Measurements from ENCODE around the gene CFAP298.
A peak's percentile ranks its signal among the peaks of the same experiment; 100 is the strongest.

The CFAP298 gene

DNA sequence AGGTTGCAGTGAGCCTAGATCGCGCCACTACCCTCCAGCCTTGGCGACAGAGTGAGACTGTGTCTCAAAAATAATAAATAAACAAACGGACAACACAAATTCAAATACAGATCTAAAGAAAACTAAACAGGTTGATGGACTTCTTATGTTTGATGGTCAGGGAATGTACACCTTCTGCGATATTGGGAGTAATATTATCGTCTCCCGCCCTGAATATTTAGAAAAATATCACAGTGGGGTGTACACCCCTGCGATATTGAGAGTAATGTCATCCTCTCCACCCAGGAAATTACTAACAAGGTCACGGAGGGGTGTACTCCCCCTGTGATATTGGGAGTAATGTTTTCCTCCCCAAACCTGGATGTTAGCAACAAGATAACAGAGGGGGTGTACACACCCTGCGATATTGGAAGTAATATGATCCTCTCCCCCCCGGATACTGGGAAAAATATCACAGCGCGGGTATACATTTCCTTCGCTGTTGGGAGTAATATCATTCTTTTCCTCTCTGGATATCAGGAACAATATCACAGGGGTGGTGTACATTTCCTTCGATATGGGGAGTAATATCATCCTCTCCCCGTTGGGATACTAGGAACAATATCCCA lies 1.4 kb upstream of the CFAP298 start:
- ChIA-PET CTCF (interaction anchor here (1.0 to 5.5 kb wide), 2 partner anchors 14 to 218 kb away, joined by 4 to 45 read pairs; no protein-coding TSS in a partner anchor), POLR2A (interaction anchor here (1.7 to 2.0 kb wide), 4 partner anchors 12 to 221 kb away, joined by 10 to 23 read pairs (median 14); partner anchors contain the start of genes PAXBP1, SYNJ1 and URB1)

DNA sequence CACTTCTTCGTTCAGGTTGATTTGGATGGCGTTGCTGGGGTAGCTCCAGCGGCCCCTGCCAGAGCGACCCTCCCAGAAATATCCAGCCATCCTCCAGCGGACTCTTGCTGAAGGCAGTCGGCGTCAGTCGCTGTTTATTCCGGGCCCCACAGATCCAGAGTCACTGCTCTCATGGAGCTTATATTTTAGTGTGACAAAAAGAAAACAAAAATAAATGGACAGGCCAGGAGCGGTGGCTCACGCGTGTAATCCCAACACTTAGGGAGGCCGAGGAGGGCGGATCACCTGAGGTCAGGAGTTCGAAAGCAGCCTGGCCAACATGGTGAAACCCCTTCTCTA lies 791 bp upstream of the CFAP298 start:
- Histone ChIP-seq H3K36me3 (ENCODE audit: control insufficient read depth in 2 of 2, insufficient read depth in 1 of 2, low read length in 2 of 2) (peaks cover 14 to 22% of the 10 kb centered on the region in 2 experiments), H3K4me3 (ENCODE audit: low read depth, low read length) (peak overlapping the region; percentile 84), H3K27ac (ENCODE audit: extremely low read depth, low read depth, low read length) (peak overlapping the region; percentile 69), H3K4me1 (ENCODE audit: control insufficient read depth, insufficient read depth, low read length) (no peaks in the 10 kb centered on the region), H3K9me3 (ENCODE audit: control insufficient read depth, insufficient read depth, low read depth, low read length) (no peaks in the 10 kb centered on the region)
- CTCF ChIA-PET = interaction anchor here (0.5 to 5.5 kb wide), 6 partner anchors 13 to 691 kb away, joined by 3 to 45 read pairs (median 3); no protein-coding TSS in a partner anchor
- TF ChIP-seq ZNF391 (tag by site-specific recombination; IDR thresholded peaks at IDR 0.05; ENCODE audit: borderline replicate concordance, low read depth) (no peak), ZNF514 (tag by site-specific recombination; IDR thresholded peaks at IDR 0.05) (no peak), ZNF292 (tag by site-specific recombination; IDR thresholded peaks at IDR 0.05; ENCODE audit: borderline replicate concordance, low read depth) (no peak), YY2 (tag by site-specific recombination; IDR thresholded peaks at IDR 0.05) (no peak), ZNF560 (tag by site-specific recombination; IDR thresholded peaks at IDR 0.05; ENCODE audit: borderline replicate concordance) (no peak), ZNF394 (tag by site-specific recombination; IDR thresholded peaks at IDR 0.05; ENCODE audit: borderline replicate concordance) (no peak), ZNF248 (tag by site-specific recombination; IDR thresholded peaks at IDR 0.05) (no peak), ZBTB20 (tag by site-specific recombination; IDR thresholded peaks at IDR 0.05) (no peak), TRIM28 (IDR thresholded peaks at IDR 0.05; ENCODE audit: borderline replicate concordance, low read length) (no peak), ZNF473 (tag by site-specific recombination; IDR thresholded peaks at IDR 0.05) (no peak), ZNF169 (tag by site-specific recombination; IDR thresholded peaks at IDR 0.05) (no peak), ZNF654 (tag by site-specific recombination; IDR thresholded peaks at IDR 0.05; ENCODE audit: low read depth) (no peak), ZNF521 (tag by site-specific recombination; IDR thresholded peaks at IDR 0.05) (no peak), SP2 (tag by site-specific recombination; IDR thresholded peaks at IDR 0.05) (no peak)
- POLR2A ChIA-PET = interaction anchor here (0.8 to 2.0 kb wide), 9 partner anchors 12 to 336 kb away, joined by 3 to 23 read pairs (median 5); partner anchors contain the start of genes PAXBP1, SYNJ1 and URB1

More for the DNA sequence above, 1.4 kb upstream of the CFAP298 start:
- TF ChIP-seq ZNF664 (tag by site-specific recombination; IDR thresholded peaks at IDR 0.05) = no peak
- TF ChIP-seq, protein P1, sequence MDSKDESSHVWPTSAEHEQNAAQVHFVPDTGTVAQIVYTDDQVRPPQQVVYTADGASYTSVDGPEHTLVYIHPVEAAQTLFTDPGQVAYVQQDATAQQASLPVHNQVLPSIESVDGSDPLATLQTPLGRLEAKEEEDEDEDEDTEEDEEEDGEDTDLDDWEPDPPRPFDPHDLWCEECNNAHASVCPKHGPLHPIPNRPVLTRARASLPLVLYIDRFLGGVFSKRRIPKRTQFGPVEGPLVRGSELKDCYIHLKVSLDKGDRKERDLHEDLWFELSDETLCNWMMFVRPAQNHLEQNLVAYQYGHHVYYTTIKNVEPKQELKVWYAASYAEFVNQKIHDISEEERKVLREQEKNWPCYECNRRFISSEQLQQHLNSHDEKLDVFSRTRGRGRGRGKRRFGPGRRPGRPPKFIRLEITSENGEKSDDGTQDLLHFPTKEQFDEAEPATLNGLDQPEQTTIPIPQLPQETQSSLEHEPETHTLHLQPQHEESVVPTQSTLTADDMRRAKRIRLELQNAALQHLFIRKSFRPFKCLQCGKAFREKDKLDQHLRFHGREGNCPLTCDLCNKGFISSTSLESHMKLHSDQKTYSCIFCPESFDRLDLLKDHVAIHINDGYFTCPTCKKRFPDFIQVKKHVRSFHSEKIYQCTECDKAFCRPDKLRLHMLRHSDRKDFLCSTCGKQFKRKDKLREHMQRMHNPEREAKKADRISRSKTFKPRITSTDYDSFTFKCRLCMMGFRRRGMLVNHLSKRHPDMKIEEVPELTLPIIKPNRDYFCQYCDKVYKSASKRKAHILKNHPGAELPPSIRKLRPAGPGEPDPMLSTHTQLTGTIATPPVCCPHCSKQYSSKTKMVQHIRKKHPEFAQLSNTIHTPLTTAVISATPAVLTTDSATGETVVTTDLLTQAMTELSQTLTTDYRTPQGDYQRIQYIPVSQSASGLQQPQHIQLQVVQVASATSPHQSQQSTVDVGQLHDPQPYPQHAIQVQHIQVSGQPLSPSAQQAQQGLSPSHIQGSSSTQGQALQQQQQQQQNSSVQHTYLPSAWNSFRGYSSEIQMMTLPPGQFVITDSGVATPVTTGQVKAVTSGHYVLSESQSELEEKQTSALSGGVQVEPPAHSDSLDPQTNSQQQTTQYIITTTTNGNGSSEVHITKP (tag by site-specific recombination; IDR thresholded peaks at IDR 0.05) = peak; percentile 96
- Histone ChIP-seq H3K9me3 (ENCODE audit: control insufficient read depth, insufficient read depth, low read depth, low read length) (no peaks in the 10 kb centered on the region), H3K27ac (ENCODE audit: extremely low read depth, low read depth, low read length) (no peak overlapping the region; the same call in 1 of the 2 replicates), H3K4me3 (ENCODE audit: low read depth, low read length) (peak overlapping the region; percentile 84), H3K4me1 (ENCODE audit: control insufficient read depth, insufficient read depth, low read length) (no peaks in the 10 kb centered on the region), H3K36me3 (ENCODE audit: control insufficient read depth in 2 of 2, insufficient read depth in 1 of 2, low read length in 2 of 2) (peaks cover 8 to 18% of the 10 kb centered on the region in 2 experiments)

DNA sequence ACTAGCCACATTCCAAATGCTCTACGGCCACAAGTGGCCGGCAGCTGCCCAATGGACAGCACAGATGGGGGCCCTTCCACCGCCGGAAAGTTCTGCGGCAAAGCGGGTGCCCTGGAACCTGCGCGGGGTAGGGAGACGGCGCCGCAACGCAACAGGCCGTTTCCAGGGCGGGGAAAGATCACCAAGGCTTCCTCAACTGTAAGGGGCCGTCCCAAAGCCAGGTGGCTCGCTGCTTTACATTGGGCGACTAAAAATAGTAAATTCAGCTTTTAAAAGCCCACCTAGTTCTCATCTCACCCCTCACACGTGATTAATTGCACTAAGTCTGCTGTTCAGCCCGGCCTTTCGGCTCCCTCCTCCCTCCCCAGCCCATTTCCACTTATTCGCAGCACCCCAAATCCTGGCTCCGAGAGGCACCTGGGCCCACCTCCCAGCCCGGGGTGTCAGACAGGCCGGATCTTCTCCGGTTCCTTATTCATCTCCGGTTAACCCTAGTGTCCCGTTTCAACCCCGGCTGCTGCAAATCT lies 643 bp downstream of the CFAP298 start:
- CTCF ChIA-PET = interaction anchor here (0.7 to 5.5 kb wide), 3 partner anchors 12 to 216 kb away, joined by 3 to 45 read pairs (median 4); no protein-coding TSS in a partner anchor
- Histone ChIP-seq H3K4me3 (ENCODE audit: low read depth, low read length) (peak overlapping the region; percentile 84), H3K36me3 (ENCODE audit: control insufficient read depth in 2 of 2, insufficient read depth in 1 of 2, low read length in 2 of 2) (peaks cover 26 to 34% of the 10 kb centered on the region in 2 experiments), H3K27ac (ENCODE audit: extremely low read depth, low read depth, low read length) (peak overlapping the region; percentile 69), H3K9me3 (ENCODE audit: control insufficient read depth, insufficient read depth, low read depth, low read length) (no peaks in the 10 kb centered on the region), H3K4me1 (ENCODE audit: control insufficient read depth, insufficient read depth, low read length) (no peaks in the 10 kb centered on the region)
- POLR2A ChIA-PET = interaction anchor here (0.7 to 2.0 kb wide), 9 partner anchors 10 to 335 kb away, joined by 3 to 23 read pairs (median 5); partner anchors contain the start of genes PAXBP1, SYNJ1 and URB1
- TF ChIP-seq ZBTB17 (tag by site-specific recombination; IDR thresholded peaks at IDR 0.05) (no peak), SCRT1 (tag by site-specific recombination; IDR thresholded peaks at IDR 0.05; ENCODE audit: borderline replicate concordance) (peak; percentile 87), ZNF211 (tag by site-specific recombination; IDR thresholded peaks at IDR 0.05; ENCODE audit: low read depth) (no peak), KLF1 (tag by site-specific recombination; IDR thresholded peaks at IDR 0.05) (no peak), ZNF214 (tag by site-specific recombination; IDR thresholded peaks at IDR 0.05; ENCODE audit: borderline replicate concordance) (no peak), HOXD13 (CRISPR knock-in tag; IDR thresholded peaks at IDR 0.05; ENCODE audit: borderline replicate concordance) (no peak)
- TF ChIP-seq, protein P2, sequence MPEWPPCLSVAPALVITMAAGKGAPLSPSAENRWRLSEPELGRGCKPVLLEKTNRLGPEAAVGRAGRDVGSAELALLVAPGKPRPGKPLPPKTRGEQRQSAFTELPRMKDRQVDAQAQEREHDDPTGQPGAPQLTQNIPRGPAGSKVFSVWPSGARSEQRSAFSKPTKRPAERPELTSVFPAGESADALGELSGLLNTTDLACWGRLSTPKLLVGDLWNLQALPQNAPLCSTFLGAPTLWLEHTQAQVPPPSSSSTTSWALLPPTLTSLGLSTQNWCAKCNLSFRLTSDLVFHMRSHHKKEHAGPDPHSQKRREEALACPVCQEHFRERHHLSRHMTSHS (tag by site-specific recombination; IDR thresholded peaks at IDR 0.05) = no peak
- TF ChIP-seq, protein P3, sequence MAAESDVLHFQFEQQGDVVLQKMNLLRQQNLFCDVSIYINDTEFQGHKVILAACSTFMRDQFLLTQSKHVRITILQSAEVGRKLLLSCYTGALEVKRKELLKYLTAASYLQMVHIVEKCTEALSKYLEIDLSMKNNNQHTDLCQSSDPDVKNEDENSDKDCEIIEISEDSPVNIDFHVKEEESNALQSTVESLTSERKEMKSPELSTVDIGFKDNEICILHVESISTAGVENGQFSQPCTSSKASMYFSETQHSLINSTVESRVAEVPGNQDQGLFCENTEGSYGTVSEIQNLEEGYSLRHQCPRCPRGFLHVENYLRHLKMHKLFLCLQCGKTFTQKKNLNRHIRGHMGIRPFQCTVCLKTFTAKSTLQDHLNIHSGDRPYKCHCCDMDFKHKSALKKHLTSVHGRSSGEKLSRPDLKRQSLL (tag by site-specific recombination; IDR thresholded peaks at IDR 0.05) = no peak
